ENCODE data around the gene R3HDM2. TPM values are rescaled to one million over a fixed set of nuclear protein-coding genes. Genes with fewer than 3 reads are reported as not detected.
A peak's percentile ranks its signal among the peaks of the same experiment; 100 is the strongest.

The R3HDM2 gene
- total RNA-seq, 1 experiment from 2014 or later = 45.4 TPM

DNA sequence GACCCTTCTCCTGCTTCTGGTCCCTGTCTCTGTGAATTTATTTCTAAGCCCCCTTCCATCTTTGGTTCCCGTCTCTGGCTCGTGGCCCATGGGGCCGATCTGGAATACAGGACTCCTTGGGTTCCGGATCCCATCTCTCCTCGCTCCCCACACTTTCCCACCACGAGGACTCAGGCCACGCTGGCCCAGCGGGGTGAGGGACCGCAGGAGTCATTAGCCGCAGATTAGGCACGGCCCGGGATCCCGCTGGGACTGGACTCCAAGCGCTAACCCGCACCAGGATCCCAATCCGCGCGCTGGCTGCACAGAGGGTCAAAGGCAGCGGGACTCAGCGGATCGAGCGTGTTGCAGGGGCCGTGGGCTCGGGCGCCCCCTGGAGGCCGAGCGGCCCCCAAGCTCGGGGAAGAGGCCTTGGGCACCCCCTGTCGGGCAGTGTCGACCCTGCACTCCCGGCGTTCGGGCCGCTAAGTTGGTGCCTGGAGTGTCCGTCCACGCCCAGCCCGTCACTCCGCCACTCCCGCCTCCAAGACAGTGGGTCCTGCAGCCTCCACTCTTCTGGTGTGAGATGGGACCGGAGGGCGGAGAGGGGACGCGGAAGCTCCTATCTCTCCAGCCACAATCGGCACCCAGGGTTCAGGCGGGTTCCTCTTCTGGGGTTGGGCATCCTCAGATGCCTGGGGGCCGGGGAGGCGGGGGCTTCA is 191.8 kb downstream of the R3HDM2 start:
- Histone ChIP-seq H3K9ac (ENCODE audit: low read length) (no peak overlapping the region), H3K36me3 (ENCODE audit: control insufficient read depth in 1 of 2, insufficient read depth in 2 of 2, low read length in 2 of 2) (peaks cover 2 to 3% of the 10 kb centered on the region in 2 experiments; a peak in 2 of 4 replicates), H3K4me2 (ENCODE audit: low read length) (peak overlapping the region; percentile 77), H4K20me1 (ENCODE audit: insufficient read depth) (no peaks in the 10 kb centered on the region), H2AFZ (ENCODE audit: low read depth, low read length, poor library complexity, severe bottlenecking) (no peak overlapping the region), H3K27ac (ENCODE audit: low read depth, low read length) (no peak overlapping the region), H3K9me3 (ENCODE audit: control insufficient read depth in 1 of 2, insufficient read depth in 1 of 2, low read depth in 1 of 2, low read length in 2 of 2) (no peaks in the 10 kb centered on the region), H3K9me2 (ENCODE audit: insufficient read depth) (no peaks in the 10 kb centered on the region), H3K27me3 (ENCODE audit: insufficient read depth, low read length) (peaks cover 4% of the 10 kb centered on the region; the same call in 1 of the 2 replicates), H3K4me3 (replicated peaks in 1 of 2; ENCODE audit: low read depth in 1 of 2, low read length in 2 of 2) (peak overlapping the region; percentile 47 to 55), H3K79me2 (ENCODE audit: insufficient read depth, low read length) (no peaks in the 10 kb centered on the region), H3K4me1 (ENCODE audit: control insufficient read depth in 1 of 2, insufficient read depth in 2 of 2, low read length in 2 of 2) (peaks cover 23 to 42% of the 10 kb centered on the region in 2 experiments)
- RAD21 ChIA-PET (ENCODE audit: low non-redundant PET in 1 of 2, low total read pairs in 2 of 2, uncharacterized antibody in 2 of 2, unreplicated experiment in 2 of 2) = interaction anchor here in 1 of 2 experiments (0.8 kb wide), 1 partner anchor 26 kb away, joined by 4 read pairs; no protein-coding TSS in a partner anchor
- intact Hi-C loops (cut with micrococcal nuclease) = loop anchor here (1.0 kb wide), 1 partner anchor 26 kb away; no protein-coding TSS in a partner anchor
- BruUV-seq (replicated peaks) = no TSS peak
- POLR2A ChIA-PET = interaction anchor here (3.5 kb wide), 1 partner anchor 9 kb away, joined by 16 read pairs; the partner anchor contains the start of gene SHMT2
- CTCF ChIA-PET = interaction anchor here (0.6 to 3.3 kb wide), 7 partner anchors 9 to 216 kb away, joined by 3 to 38 read pairs (median 5); partner anchors contain the start of genes INHBE, NEMP1 and SHMT2
- peak; percentile 58 for DNase-seq (ENCODE audit: low read depth, low spot score)
- peak; percentile 70 for ATAC-seq
- TF ChIP-seq ZNF274 (IDR thresholded peaks at IDR 0.05; ENCODE audit: low read depth, low read length) = no peak
- peak; percentile 67 for TF ChIP-seq POLR2AphosphoS5 (IDR thresholded peaks at IDR 0.05; ENCODE audit: low read depth, low read length)
- no peak for TF ChIP-seq REST (IDR thresholded peaks at IDR 0.05; ENCODE audit: low read depth)
- TF ChIP-seq YY1 (IDR thresholded peaks at IDR 0.05; ENCODE audit: extremely low read depth, insufficient replicate concordance, low read depth, low read length) = no peak
- TF ChIP-seq CEBPB (IDR thresholded peaks at IDR 0.05; ENCODE audit: low read depth) = no peak
- no peak for TF ChIP-seq FOSL1 (IDR thresholded peaks at IDR 0.05; ENCODE audit: low read depth)
- TF ChIP-seq EZH2phosphoT487 (IDR thresholded peaks at IDR 0.05; ENCODE audit: borderline replicate concordance) = no peak
- no peak for TF ChIP-seq TCF7L2 (IDR thresholded peaks at IDR 0.05; ENCODE audit: borderline replicate concordance, extremely low read depth, insufficient read depth, insufficient read length)
- TF ChIP-seq ELF1 (IDR thresholded peaks at IDR 0.05; ENCODE audit: borderline replicate concordance, low read depth) = no peak
- TF ChIP-seq ZFX (IDR thresholded peaks at IDR 0.05) = no peak
- TF ChIP-seq, protein P1, sequence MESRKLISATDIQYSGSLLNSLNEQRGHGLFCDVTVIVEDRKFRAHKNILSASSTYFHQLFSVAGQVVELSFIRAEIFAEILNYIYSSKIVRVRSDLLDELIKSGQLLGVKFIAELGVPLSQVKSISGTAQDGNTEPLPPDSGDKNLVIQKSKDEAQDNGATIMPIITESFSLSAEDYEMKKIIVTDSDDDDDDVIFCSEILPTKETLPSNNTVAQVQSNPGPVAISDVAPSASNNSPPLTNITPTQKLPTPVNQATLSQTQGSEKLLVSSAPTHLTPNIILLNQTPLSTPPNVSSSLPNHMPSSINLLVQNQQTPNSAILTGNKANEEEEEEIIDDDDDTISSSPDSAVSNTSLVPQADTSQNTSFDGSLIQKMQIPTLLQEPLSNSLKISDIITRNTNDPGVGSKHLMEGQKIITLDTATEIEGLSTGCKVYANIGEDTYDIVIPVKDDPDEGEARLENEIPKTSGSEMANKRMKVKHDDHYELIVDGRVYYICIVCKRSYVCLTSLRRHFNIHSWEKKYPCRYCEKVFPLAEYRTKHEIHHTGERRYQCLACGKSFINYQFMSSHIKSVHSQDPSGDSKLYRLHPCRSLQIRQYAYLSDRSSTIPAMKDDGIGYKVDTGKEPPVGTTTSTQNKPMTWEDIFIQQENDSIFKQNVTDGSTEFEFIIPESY (IDR thresholded peaks at IDR 0.05; ENCODE audit: extremely low read depth, insufficient replicate concordance, low read length) = peak; percentile 58
- TF ChIP-seq MAX (IDR thresholded peaks at IDR 0.05) = no peak
- peak in 2 of 3 experiments; percentile 100; a peak in 4 of 6 replicates for TF ChIP-seq CTCF (IDR thresholded peaks at IDR 0.05 in 2 of 3, conservative IDR thresholded peaks at IDR 0.05 in 1 of 3; ENCODE audit: borderline replicate concordance in 1 of 3, insufficient read depth in 1 of 3, low read depth in 2 of 3, low read length in 2 of 3)

Measured in HCT116 (cell line).